H9 (cell line): ENCODE results near the gene TMEM132C. TPM values are rescaled to one million over a fixed set of nuclear protein-coding genes. Genes with fewer than 3 reads are reported as not detected.

ENCODE experiments used
- DNase-seq: peaks from one replicate; pipeline ENCODE4 v3.0.0-alpha.2; 2017
- H2AFZ ChIP-seq: one replicate; pipeline ENCODE4 v1.6.1; 2013; ENCODE audit warnings: mild to moderate bottlenecking, low read length, control low read depth, moderate library complexity
- H2AK5ac ChIP-seq: 2 replicates; pipeline ENCODE4 v1.6.1; 2013; ENCODE audit warnings: low read length, control low read depth, mixed read lengths; ENCODE audit not compliant: insufficient read length
- H2BK120ac ChIP-seq: one replicate; pipeline ENCODE4 v1.6.1; 2013; ENCODE audit warnings: low read depth, mild to moderate bottlenecking, low read length, control low read depth, inconsistent platforms; ENCODE audit not compliant: poor library complexity, severe bottlenecking
- H2BK12ac ChIP-seq: 2 replicates; pipeline ENCODE4 v1.6.1; 2013; ENCODE audit warnings: low read length, control low read depth, mixed read lengths, low read depth; ENCODE audit not compliant: insufficient read length
- H2BK15ac ChIP-seq: 2 replicates; pipeline ENCODE4 v1.6.1; 2013; ENCODE audit warnings: low read depth, low read length, control low read depth
- H2BK20ac ChIP-seq: one replicate; pipeline ENCODE4 v1.6.1; 2013; ENCODE audit warnings: low read depth, mild to moderate bottlenecking, low read length, control low read depth, inconsistent platforms; ENCODE audit not compliant: poor library complexity, severe bottlenecking
- H2BK5ac ChIP-seq: 2 replicates; pipeline ENCODE4 v1.6.1; 2013; ENCODE audit warnings: low read length, control low read depth, mixed read lengths; ENCODE audit not compliant: insufficient read length
- H3K14ac ChIP-seq: 2 replicates; pipeline ENCODE4 v1.6.1; 2013; ENCODE audit warnings: low read length, control low read depth; ENCODE audit not compliant: insufficient read depth
- H3K18ac ChIP-seq: 2 replicates; pipeline ENCODE4 v1.6.1; 2013; ENCODE audit warnings: low read depth, mild to moderate bottlenecking, mixed read lengths, low read length, control low read depth; ENCODE audit not compliant: insufficient read length
- H3K23ac ChIP-seq: 2 replicates; pipeline ENCODE4 v1.6.1; 2013; ENCODE audit warnings: low read length, control low read depth, mixed read lengths, low read depth; ENCODE audit not compliant: insufficient read length
- H3K23me2 ChIP-seq: 2 replicates; pipeline ENCODE4 v1.6.1; 2013; ENCODE audit warnings: low read depth, mild to moderate bottlenecking, mixed read lengths, low read length, control low read depth; ENCODE audit not compliant: insufficient read length, poor library complexity, severe bottlenecking
- H3K27ac ChIP-seq: 2 replicates; pipeline ENCODE4 v1.5.1; 2013; ENCODE audit warnings: low read length, control low read depth, mixed read lengths, low read depth; ENCODE audit not compliant: insufficient read length
- H3K27me3 ChIP-seq: 2 replicates; pipeline ENCODE4 v1.6.1; 2013; ENCODE audit warnings: low read length, control low read depth, inconsistent platforms; ENCODE audit not compliant: insufficient read depth
- H3K4ac ChIP-seq: 2 replicates; pipeline ENCODE4 v1.6.1; 2013; ENCODE audit warnings: low read depth, mild to moderate bottlenecking, control low read depth, inconsistent platforms, low read length, moderate library complexity
- H3K4me1 ChIP-seq: 2 replicates; pipeline ENCODE4 v1.6.1; 2013; ENCODE audit warnings: low read length, control low read depth, inconsistent platforms; ENCODE audit not compliant: insufficient read depth
- H3K4me2 ChIP-seq: 2 replicates; pipeline ENCODE4 v1.6.1; 2013; ENCODE audit warnings: low read length, control low read depth, mixed read lengths; ENCODE audit not compliant: insufficient read length, insufficient read depth
- H3K56ac ChIP-seq: 2 replicates; pipeline ENCODE4 v1.6.1; 2013; ENCODE audit warnings: low read depth, mild to moderate bottlenecking, mixed read lengths, low read length, control low read depth; ENCODE audit not compliant: insufficient read length
- H3K79me1 ChIP-seq: 2 replicates; pipeline ENCODE4 v1.6.1; 2013; ENCODE audit warnings: low read depth, mild to moderate bottlenecking, moderate library complexity, low read length, control low read depth, inconsistent platforms; ENCODE audit not compliant: insufficient read depth, poor library complexity, severe bottlenecking
- H3K79me2 ChIP-seq: 2 replicates; pipeline ENCODE4 v1.6.1; 2013; ENCODE audit warnings: low read length, control low read depth, inconsistent platforms; ENCODE audit not compliant: insufficient read depth
- H3K9ac ChIP-seq: 2 replicates; pipeline ENCODE4 v1.6.1; 2013; ENCODE audit warnings: low read length, control low read depth, mixed read lengths; ENCODE audit not compliant: insufficient read length; ENCODE audit errors: extremely low read depth
- H3K9me3 ChIP-seq: one replicate; pipeline ENCODE4 v1.6.1; 2013; ENCODE audit warnings: low read depth, low read length, inconsistent platforms; ENCODE audit not compliant: control insufficient read depth
- H3T11ph ChIP-seq: one replicate; pipeline ENCODE4 v1.6.1; 2013; ENCODE audit warnings: mild to moderate bottlenecking, low read length, control low read depth, inconsistent platforms
- H4K20me1 ChIP-seq: one replicate; pipeline ENCODE4 v1.6.1; 2013; ENCODE audit not compliant: control insufficient read depth, insufficient read length, insufficient read depth
- H4K5ac ChIP-seq: 2 replicates; pipeline ENCODE4 v1.6.1; 2013; ENCODE audit warnings: low read depth, mild to moderate bottlenecking, mixed read lengths, low read length, control low read depth; ENCODE audit not compliant: insufficient read length
- H4K8ac ChIP-seq: replicated peaks from 2 replicates; pipeline ENCODE4 v1.6.1; 2013; ENCODE audit warnings: low read length, control low read depth, mixed read lengths, low read depth; ENCODE audit not compliant: insufficient read length
- H4K91ac ChIP-seq: 2 replicates; pipeline ENCODE4 v1.6.1; 2013; ENCODE audit warnings: low read depth, mild to moderate bottlenecking, moderate library complexity, mixed read lengths, low read length, control low read depth; ENCODE audit not compliant: insufficient read length
- H3K27ac Mint-ChIP-seq, 3 experiments: 2 replicates in 2 of 3; 3 replicates in 1 of 3; pipeline ENCODE4 v1.8.0; 2020 to 2021; ENCODE audit warnings: mixed read lengths in 3 of 3, mild to moderate bottlenecking in 1 of 3, moderate library complexity in 1 of 3
- H3K27me3 Mint-ChIP-seq: 2 replicates; pipeline ENCODE4 v1.8.0; 2021; ENCODE audit warnings: low read depth, mild to moderate bottlenecking, moderate library complexity, mixed read lengths
- H3K36me3 Mint-ChIP-seq, 3 experiments: 2 replicates in 2 of 3; 3 replicates in 1 of 3; pipeline ENCODE4 v1.8.0; 2020 to 2021; ENCODE audit warnings: low read depth in 3 of 3, mixed read lengths in 3 of 3; ENCODE audit not compliant: insufficient read depth in 1 of 3
- H3K4me1 Mint-ChIP-seq, 2 experiments: 2 replicates each; pipeline ENCODE4 v1.8.0; 2020; ENCODE audit warnings: mixed read lengths in 2 of 2
- H3K4me3 Mint-ChIP-seq, 2 experiments: 2 replicates in 1 of 2; 3 replicates in 1 of 2; pipeline ENCODE4 v1.8.0; 2020 to 2021; ENCODE audit warnings: mild to moderate bottlenecking in 2 of 2, mixed read lengths in 2 of 2, moderate library complexity in 1 of 2
- H3K9me3 Mint-ChIP-seq, 2 experiments: 2 replicates in 1 of 2; 3 replicates in 1 of 2; pipeline ENCODE4 v1.8.0; 2020; ENCODE audit warnings: mild to moderate bottlenecking in 2 of 2, mixed read lengths in 2 of 2, moderate library complexity in 1 of 2
- WGBS: extraction: QIAGEN DNeasy Blood & Tissue Kit; methylation state at CpG from one replicate; pipeline ENCODE4 v1.1.7; 2013; ENCODE audit warnings: missing lambda C conversion rate, low lambda C conversion rate, mixed read lengths; ENCODE audit not compliant: insufficient read length; ENCODE audit errors: extremely low coverage; 5-methylcytosine and 5-hydroxymethylcytosine counted together
- total RNA-seq: library from RNA; stranded (reverse); gene quantifications from 2 replicates; pipeline ENCODE4 v1.2.1, GENCODE V29; 2021
- TF ChIP-seq, protein P1 (sequence below): fragments of 200-600 bp; sonication (generic); conservative IDR thresholded peaks from 3 replicates; pipeline ENCODE4 v1.8.0; 2021; ENCODE audit warnings: antibody characterized with exemption, mild to moderate bottlenecking

TMEM132C gene
- total RNA-seq, 1 experiment from 2014 or later = 0.22 TPM

GRCh38 chr12:128450810-128451209 is 183.8 kb downstream of the TMEM132C start:
- Histone ChIP-seq H3K56ac (no peak overlapping the region), H3K4me1 (no peaks in the 10 kb centered on the region), H2BK20ac (no peak overlapping the region), H2AK5ac (no peak overlapping the region), H4K5ac (no peak overlapping the region), H2BK12ac (no peak overlapping the region), H2BK5ac (no peak overlapping the region), H2BK15ac (no peak overlapping the region), H4K91ac (no peak overlapping the region), H3K4ac (no peak overlapping the region), H2AFZ (no peak overlapping the region), H3K27me3 (no peaks in the 10 kb centered on the region), H3K79me2 (no peaks in the 10 kb centered on the region), H2BK120ac (no peak overlapping the region), H3K18ac (no peak overlapping the region), H3K23ac (no peak overlapping the region), H3T11ph (no peak overlapping the region), H4K8ac (no peak overlapping the region), H3K23me2 (no peaks in the 10 kb centered on the region), H3K27ac (no peak overlapping the region), H3K9me3 (no peaks in the 10 kb centered on the region), H3K4me2 (no peak overlapping the region), H3K79me1 (no peaks in the 10 kb centered on the region), H4K20me1 (no peaks in the 10 kb centered on the region), H3K14ac (no peak overlapping the region), H3K9ac (no peak overlapping the region)
- Mint-ChIP-seq H3K27me3 (peaks cover 10% of the 10 kb centered on the region), H3K36me3 (no peaks in the 10 kb centered on the region; a peak in 1 of 7 replicates), H3K27ac (0 out of 7 replicates have a peak overlapping the region, but pooled peaks of 1 of the 3 experiments have one; percentile 27), H3K9me3 (0 out of 5 replicates have a peak, but pooled peaks cover 0 to 5% of the 10 kb centered on the region in 2 experiments), H3K4me1 (peaks cover 22 to 23% of the 10 kb centered on the region in 2 experiments), H3K4me3 (no peak overlapping the region)
- no peak for DNase-seq
- no CpG with 5 or more reads among the region's 3 CpGs for WGBS
- TF ChIP-seq, protein P1, sequence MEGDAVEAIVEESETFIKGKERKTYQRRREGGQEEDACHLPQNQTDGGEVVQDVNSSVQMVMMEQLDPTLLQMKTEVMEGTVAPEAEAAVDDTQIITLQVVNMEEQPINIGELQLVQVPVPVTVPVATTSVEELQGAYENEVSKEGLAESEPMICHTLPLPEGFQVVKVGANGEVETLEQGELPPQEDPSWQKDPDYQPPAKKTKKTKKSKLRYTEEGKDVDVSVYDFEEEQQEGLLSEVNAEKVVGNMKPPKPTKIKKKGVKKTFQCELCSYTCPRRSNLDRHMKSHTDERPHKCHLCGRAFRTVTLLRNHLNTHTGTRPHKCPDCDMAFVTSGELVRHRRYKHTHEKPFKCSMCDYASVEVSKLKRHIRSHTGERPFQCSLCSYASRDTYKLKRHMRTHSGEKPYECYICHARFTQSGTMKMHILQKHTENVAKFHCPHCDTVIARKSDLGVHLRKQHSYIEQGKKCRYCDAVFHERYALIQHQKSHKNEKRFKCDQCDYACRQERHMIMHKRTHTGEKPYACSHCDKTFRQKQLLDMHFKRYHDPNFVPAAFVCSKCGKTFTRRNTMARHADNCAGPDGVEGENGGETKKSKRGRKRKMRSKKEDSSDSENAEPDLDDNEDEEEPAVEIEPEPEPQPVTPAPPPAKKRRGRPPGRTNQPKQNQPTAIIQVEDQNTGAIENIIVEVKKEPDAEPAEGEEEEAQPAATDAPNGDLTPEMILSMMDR = no peak
